A549 (cell line): ENCODE measurements around the gene CLTCL1. TPM values are rescaled to one million over a fixed set of nuclear protein-coding genes. Genes with fewer than 3 reads are reported as not detected.

Experiments
- ATAC-seq, 2 experiments: fragments of 200-7000 bp in 1 of 2; fragments of >200 bp in 1 of 2; cut with Nextera tagmentation in 1 of 2; cut with Tn5 transposase in 1 of 2; 3 replicates each; pipeline versions ENCODE4 v1.8.0 to v1.9.1; 2018 to 2020; ENCODE audit warnings: mild to moderate bottlenecking in 1 of 2, moderate library complexity in 1 of 2
- CTCF ChIA-PET: fragments of 300-600 bp; sonication (Branson Sonifier 250); formaldehyde crosslinking; extraction: SDS; loops from one replicate; lab custom pipeline; 2021; ENCODE audit warnings: antibody characterized with exemption, inconsistent platforms; lab: Yijun Ruan, JAX
- POLR2A ChIA-PET: fragments of 350-600 bp; formaldehyde crosslinking; extraction: SDS; loops from one replicate; lab custom pipeline; 2021; ENCODE audit warnings: antibody characterized with exemption, inconsistent platforms; lab: Yijun Ruan, JAX
- DNase-seq, 2 experiments: peaks; one replicate each; pipeline versions ENCODE4 v3.0.0 to v3.0.0-alpha.2; 2011 to 2016; ENCODE audit warnings: low read depth in 1 of 2, low spot score in 1 of 2
- FAIRE-seq: peaks from 2 replicates; lab custom pipeline; 2011; peaks lifted over from hg19 to GRCh38; lab: Jason Lieb, UNC
- H3K27ac ChIP-seq, 2 experiments: fragments of >200 bp; sonication (Bioruptor Twin); formaldehyde crosslinking; 3 replicates each; pipeline ENCODE4 v1.5.1; 2016 to 2017
- H3K4me1 ChIP-seq: fragments of >200 bp; sonication (Bioruptor Twin); formaldehyde crosslinking; 3 replicates; pipeline ENCODE4 v1.6.1; 2016
- H3K4me2 ChIP-seq: fragments of >200 bp; sonication (Bioruptor Twin); formaldehyde crosslinking; 3 replicates; pipeline ENCODE4 v1.6.1; 2016
- H3K4me3 ChIP-seq: fragments of >200 bp; sonication (Bioruptor Twin); formaldehyde crosslinking; 3 replicates; pipeline ENCODE4 v1.5.1; 2016
- H3K9me3 ChIP-seq: fragments of >200 bp; sonication (Bioruptor Twin); formaldehyde crosslinking; 3 replicates; pipeline ENCODE4 v1.6.1; 2016
- BHLHE40 ChIP-seq: IDR thresholded peaks from 2 replicates; pipeline ENCODE4 v1.6.1; 2012; ENCODE audit warnings: low read depth, low read length, inconsistent platforms
- CBX2 ChIP-seq: fragments of 200-600 bp; sonication (generic); IDR thresholded peaks from 2 replicates; pipeline ENCODE4 v1.6.1; 2016; ENCODE audit warnings: low read depth, mild to moderate bottlenecking, borderline replicate concordance
- CBX8 ChIP-seq: fragments of 200-600 bp; sonication (generic); IDR thresholded peaks from 2 replicates; pipeline ENCODE4 v1.6.1; 2016
- CHD2 ChIP-seq: fragments of 150-350 bp; IDR thresholded peaks from 2 replicates; pipeline ENCODE4 v1.6.1; 2014; ENCODE audit warnings: low read length; ENCODE audit not compliant: partially characterized antibody
- EHF ChIP-seq: fragments of 250-450 bp; sonication (Bioruptor Pico); IDR thresholded peaks from 2 replicates; pipeline ENCODE4 v1.5.0; 2020; ENCODE audit warnings: mild to moderate bottlenecking
- FOSB ChIP-seq: fragments of 250-450 bp; sonication (Bioruptor Pico); IDR thresholded peaks from 2 replicates; pipeline ENCODE4 v1.5.0; 2020; ENCODE audit warnings: mild to moderate bottlenecking, moderate library complexity
- FOXS1 ChIP-seq: fragments of 250-450 bp; sonication (Bioruptor Pico); IDR thresholded peaks from 2 replicates; pipeline ENCODE4 v1.5.0; 2020; ENCODE audit warnings: mild to moderate bottlenecking, moderate library complexity
- HEYL ChIP-seq: fragments of 250-450 bp; sonication (Bioruptor Pico); IDR thresholded peaks from 2 replicates; pipeline ENCODE4 v1.8.0; 2021; ENCODE audit warnings: mild to moderate bottlenecking, moderate library complexity
- HOXB13 ChIP-seq: fragments of 250-450 bp; sonication (Bioruptor Pico); IDR thresholded peaks from 2 replicates; pipeline ENCODE4 v1.5.0; 2020; ENCODE audit warnings: low read depth, mild to moderate bottlenecking, moderate library complexity
- HOXB5 ChIP-seq: fragments of 250-450 bp; sonication (Bioruptor Pico); IDR thresholded peaks from 2 replicates; pipeline ENCODE4 v1.5.0; 2020; ENCODE audit warnings: mild to moderate bottlenecking, moderate library complexity
- JUN ChIP-seq, 2 experiments: fragments of >200 bp; sonication (Bioruptor Twin); formaldehyde crosslinking; IDR thresholded peaks; 2 replicates in 1 of 2; 3 replicates in 1 of 2; pipeline ENCODE4 v1.6.1; 2016 to 2017
- MAFK ChIP-seq: fragments of 450-650 bp; IDR thresholded peaks from 2 replicates; pipeline ENCODE4 v1.6.1; 2014; ENCODE audit not compliant: partially characterized antibody
- MAZ ChIP-seq: fragments of 150-350 bp; IDR thresholded peaks from 2 replicates; pipeline ENCODE4 v1.6.1; 2014; ENCODE audit warnings: antibody characterized with exemption, low read depth, low read length, borderline replicate concordance
- MYC ChIP-seq: IDR thresholded peaks from 2 replicates; pipeline ENCODE4 v1.6.1; 2012; ENCODE audit warnings: mild to moderate bottlenecking, inconsistent platforms, low read length, improper control_type of control experiment, borderline replicate concordance
- NPAS2 ChIP-seq: fragments of 250-450 bp; sonication (Bioruptor Pico); IDR thresholded peaks from 2 replicates; pipeline ENCODE4 v1.8.0; 2022; ENCODE audit warnings: mild to moderate bottlenecking, moderate library complexity, borderline replicate concordance
- POLR2A ChIP-seq: IDR thresholded peaks from 2 replicates; pipeline ENCODE4 v1.6.1; 2012; ENCODE audit warnings: mild to moderate bottlenecking, low read length
- RAD21 ChIP-seq, 2 experiments: fragments of >200 bp in 1 of 2; sonication (Bioruptor Twin) in 1 of 2; formaldehyde crosslinking in 1 of 2; IDR thresholded peaks in 1 of 2; conservative IDR thresholded peaks in 1 of 2; 2 replicates in 1 of 2; 3 replicates in 1 of 2; pipeline ENCODE4 v1.6.1; 2012 to 2018; ENCODE audit warnings: inconsistent platforms in 1 of 2
- RARB ChIP-seq: fragments of 250-450 bp; sonication (Bioruptor Pico); IDR thresholded peaks from 2 replicates; pipeline ENCODE4 v1.8.0; 2021; ENCODE audit warnings: mild to moderate bottlenecking, moderate library complexity
- SREBF2 ChIP-seq: fragments of 450-650 bp; IDR thresholded peaks from 2 replicates; pipeline ENCODE4 v1.6.1; 2014; ENCODE audit warnings: mild to moderate bottlenecking, moderate library complexity
- TFCP2L1 ChIP-seq: fragments of 250-450 bp; sonication (Bioruptor Pico); IDR thresholded peaks from 2 replicates; pipeline ENCODE4 v1.5.0; 2021; ENCODE audit warnings: mild to moderate bottlenecking
- TP53 ChIP-seq: fragments of 250-450 bp; sonication (Bioruptor Pico); IDR thresholded peaks from 2 replicates; pipeline ENCODE4 v1.5.0; 2021; ENCODE audit warnings: mild to moderate bottlenecking, moderate library complexity
- ZFP36 ChIP-seq: fragments of 450-650 bp; IDR thresholded peaks from 2 replicates; pipeline ENCODE4 v1.6.1; 2014; ENCODE audit warnings: borderline replicate concordance; ENCODE audit not compliant: partially characterized antibody
- ZSCAN20 ChIP-seq: fragments of 250-450 bp; sonication (Bioruptor Pico); IDR thresholded peaks from 2 replicates; pipeline ENCODE4 v1.8.0; 2022; ENCODE audit warnings: mild to moderate bottlenecking, moderate library complexity
- WGBS: methylation state at CpG from one replicate; pipeline ENCODE4 v1.1.6; 2017; ENCODE audit errors: missing lambda C conversion rate; 5-methylcytosine and 5-hydroxymethylcytosine counted together
- polyA plus RNA-seq, 4 experiments: library from polyadenylated mRNA; depleted of rRNA in 3 of 4; stranded (reverse); fragments of >200 nt; fragmentation: RNase III in 1 of 4; extraction: RNeasy Plus Mini Kit Qiagen cat#74134 plus additional on column Dnase treatment in 1 of 4; gene quantifications; 2 replicates in 3 of 4; 3 replicates in 1 of 4; pipeline ENCODE4 v1.2.3, GENCODE V29; 2011 to 2017
- TF ChIP-seq, protein P1 (sequence below): fragments of 450-650 bp; IDR thresholded peaks from 2 replicates; pipeline ENCODE4 v1.6.1; 2014; ENCODE audit warnings: antibody characterized with exemption
- TF ChIP-seq, protein P2 (sequence below): fragments of 200-600 bp; sonication (generic); IDR thresholded peaks from 2 replicates; pipeline ENCODE4 v1.6.1; 2016; ENCODE audit warnings: antibody characterized with exemption, mild to moderate bottlenecking, moderate library complexity
- TF ChIP-seq, protein P3 (sequence below): IDR thresholded peaks from 2 replicates; pipeline ENCODE4 v1.6.1; 2012
- TF ChIP-seq, protein P4 (sequence below): fragments of >200 bp; sonication (Bioruptor Twin); formaldehyde crosslinking; IDR thresholded peaks from 3 replicates; pipeline ENCODE4 v1.5.1; 2016
- TF ChIP-seq, protein P5 (sequence below): fragments of 150-350 bp; IDR thresholded peaks from 2 replicates; pipeline ENCODE4 v1.6.1; 2014; ENCODE audit warnings: low read depth, mild to moderate bottlenecking, low read length

Gene CLTCL1
- polyA plus RNA-seq, 2 of the 4 experiments (the other 2 are of a cell fraction), result 8.6 to 10.6 TPM

DNA sequence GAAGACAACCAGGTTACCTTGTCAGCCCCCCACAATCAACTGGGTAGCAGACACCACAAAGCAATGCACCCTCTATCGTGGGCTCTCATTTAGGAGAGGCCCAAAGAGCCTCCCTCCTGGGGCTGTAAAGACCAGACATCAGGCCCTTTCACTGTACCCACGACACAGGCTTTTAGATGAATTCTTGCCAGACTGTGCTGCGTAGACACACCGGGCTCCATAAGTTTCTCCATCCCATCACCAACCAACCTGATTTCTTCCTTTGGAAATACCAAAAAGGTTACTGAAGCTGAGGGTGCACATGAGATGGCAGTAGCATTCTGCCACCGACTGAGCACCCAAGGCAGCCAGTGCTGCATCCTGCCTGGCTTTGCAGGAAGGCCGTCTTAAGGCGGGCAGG is 66.5 kb downstream of the CLTCL1 start:
- WGBS, result 100% methylated on average over 5 of the region's 7 CpGs
- no peak overlapping the region for H3K27ac ChIP-seq
- no peaks in the 10 kb centered on the region for H3K4me1 ChIP-seq
- ChIA-PET POLR2A (no interaction called here), CTCF (no interaction called here)
- H3K4me3 ChIP-seq, result no peak overlapping the region
- no peak overlapping the region for H3K4me2 ChIP-seq
- no peak for DNase-seq
- TF ChIP-seq BHLHE40, result no peak
- TF ChIP-seq HOXB13 (CRISPR knock-in tag), result no peak
- TF ChIP-seq ZSCAN20 (CRISPR knock-in tag), result no peak
- TF ChIP-seq, protein P1, sequence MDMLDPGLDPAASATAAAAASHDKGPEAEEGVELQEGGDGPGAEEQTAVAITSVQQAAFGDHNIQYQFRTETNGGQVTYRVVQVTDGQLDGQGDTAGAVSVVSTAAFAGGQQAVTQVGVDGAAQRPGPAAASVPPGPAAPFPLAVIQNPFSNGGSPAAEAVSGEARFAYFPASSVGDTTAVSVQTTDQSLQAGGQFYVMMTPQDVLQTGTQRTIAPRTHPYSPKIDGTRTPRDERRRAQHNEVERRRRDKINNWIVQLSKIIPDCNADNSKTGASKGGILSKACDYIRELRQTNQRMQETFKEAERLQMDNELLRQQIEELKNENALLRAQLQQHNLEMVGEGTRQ, result no peak
- TF ChIP-seq, protein P2, sequence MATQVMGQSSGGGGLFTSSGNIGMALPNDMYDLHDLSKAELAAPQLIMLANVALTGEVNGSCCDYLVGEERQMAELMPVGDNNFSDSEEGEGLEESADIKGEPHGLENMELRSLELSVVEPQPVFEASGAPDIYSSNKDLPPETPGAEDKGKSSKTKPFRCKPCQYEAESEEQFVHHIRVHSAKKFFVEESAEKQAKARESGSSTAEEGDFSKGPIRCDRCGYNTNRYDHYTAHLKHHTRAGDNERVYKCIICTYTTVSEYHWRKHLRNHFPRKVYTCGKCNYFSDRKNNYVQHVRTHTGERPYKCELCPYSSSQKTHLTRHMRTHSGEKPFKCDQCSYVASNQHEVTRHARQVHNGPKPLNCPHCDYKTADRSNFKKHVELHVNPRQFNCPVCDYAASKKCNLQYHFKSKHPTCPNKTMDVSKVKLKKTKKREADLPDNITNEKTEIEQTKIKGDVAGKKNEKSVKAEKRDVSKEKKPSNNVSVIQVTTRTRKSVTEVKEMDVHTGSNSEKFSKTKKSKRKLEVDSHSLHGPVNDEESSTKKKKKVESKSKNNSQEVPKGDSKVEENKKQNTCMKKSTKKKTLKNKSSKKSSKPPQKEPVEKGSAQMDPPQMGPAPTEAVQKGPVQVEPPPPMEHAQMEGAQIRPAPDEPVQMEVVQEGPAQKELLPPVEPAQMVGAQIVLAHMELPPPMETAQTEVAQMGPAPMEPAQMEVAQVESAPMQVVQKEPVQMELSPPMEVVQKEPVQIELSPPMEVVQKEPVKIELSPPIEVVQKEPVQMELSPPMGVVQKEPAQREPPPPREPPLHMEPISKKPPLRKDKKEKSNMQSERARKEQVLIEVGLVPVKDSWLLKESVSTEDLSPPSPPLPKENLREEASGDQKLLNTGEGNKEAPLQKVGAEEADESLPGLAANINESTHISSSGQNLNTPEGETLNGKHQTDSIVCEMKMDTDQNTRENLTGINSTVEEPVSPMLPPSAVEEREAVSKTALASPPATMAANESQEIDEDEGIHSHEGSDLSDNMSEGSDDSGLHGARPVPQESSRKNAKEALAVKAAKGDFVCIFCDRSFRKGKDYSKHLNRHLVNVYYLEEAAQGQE, result no peak
- TF ChIP-seq NPAS2 (CRISPR knock-in tag), result no peak
- TF ChIP-seq HOXB5 (CRISPR knock-in tag), result no peak
- no peak for TF ChIP-seq SREBF2
- TF ChIP-seq ZFP36, result no peak
- TF ChIP-seq TFCP2L1 (CRISPR knock-in tag), result no peak
- TF ChIP-seq FOXS1 (CRISPR knock-in tag), result no peak
- no peak for TF ChIP-seq CHD2
- TF ChIP-seq MAFK, result no peak
- TF ChIP-seq RARB, result no peak
- no peak for TF ChIP-seq MAZ
- no peak for TF ChIP-seq CBX8
- no peak for TF ChIP-seq TP53 (CRISPR knock-in tag)
- no peaks in the 10 kb centered on the region for H3K9me3 ChIP-seq
- no peak for ATAC-seq
- no peak for FAIRE-seq

DNA sequence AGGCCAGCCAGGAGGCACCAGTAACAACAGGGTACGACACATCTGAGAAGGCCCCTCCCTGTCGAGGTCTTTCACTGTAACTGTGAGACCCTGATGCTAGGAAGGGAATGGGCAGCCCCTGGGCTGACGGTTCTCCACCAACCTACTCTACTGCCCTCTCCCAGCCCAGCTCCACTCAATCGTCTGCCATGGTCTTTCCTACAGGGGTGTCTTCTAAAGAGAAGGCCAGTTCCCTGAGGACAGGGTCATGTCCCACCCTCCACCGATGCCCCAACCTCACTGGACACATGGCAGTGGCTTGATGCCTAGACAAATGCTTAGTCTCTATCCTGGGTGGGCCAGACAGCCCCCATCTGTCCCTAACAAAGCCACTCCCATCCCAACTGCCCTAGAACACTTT is 67.0 kb downstream of the CLTCL1 start:
- H3K27ac ChIP-seq, result no peak overlapping the region
- no peaks in the 10 kb centered on the region for H3K9me3 ChIP-seq
- WGBS, result 63% methylated on average over 5 of the region's 5 CpGs
- no peak overlapping the region for H3K4me2 ChIP-seq
- H3K4me1 ChIP-seq, result no peaks in the 10 kb centered on the region
- CTCF ChIA-PET, result no interaction called here
- POLR2A ChIA-PET, result no interaction called here
- ATAC-seq (no peak), DNase-seq (no peak), FAIRE-seq (no peak)
- TF ChIP-seq, protein P3, sequence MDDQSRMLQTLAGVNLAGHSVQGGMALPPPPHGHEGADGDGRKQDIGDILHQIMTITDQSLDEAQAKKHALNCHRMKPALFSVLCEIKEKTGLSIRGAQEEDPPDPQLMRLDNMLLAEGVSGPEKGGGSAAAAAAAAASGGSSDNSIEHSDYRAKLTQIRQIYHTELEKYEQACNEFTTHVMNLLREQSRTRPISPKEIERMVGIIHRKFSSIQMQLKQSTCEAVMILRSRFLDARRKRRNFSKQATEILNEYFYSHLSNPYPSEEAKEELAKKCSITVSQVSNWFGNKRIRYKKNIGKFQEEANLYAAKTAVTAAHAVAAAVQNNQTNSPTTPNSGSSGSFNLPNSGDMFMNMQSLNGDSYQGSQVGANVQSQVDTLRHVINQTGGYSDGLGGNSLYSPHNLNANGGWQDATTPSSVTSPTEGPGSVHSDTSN, result no peak
- TF ChIP-seq CBX2 (no peak), FOSB (no peak), FOXS1 (CRISPR knock-in tag) (no peak), MYC (no peak), EHF (CRISPR knock-in tag) (no peak), JUN (IDR thresholded peaks at IDR 0.05) (no peak), HEYL (no peak), RAD21 (conservative IDR thresholded peaks at IDR 0.05 in 1 of 2, IDR thresholded peaks at IDR 0.05 in 1 of 2) (no peak), POLR2A (no peak)
- TF ChIP-seq, protein P4, sequence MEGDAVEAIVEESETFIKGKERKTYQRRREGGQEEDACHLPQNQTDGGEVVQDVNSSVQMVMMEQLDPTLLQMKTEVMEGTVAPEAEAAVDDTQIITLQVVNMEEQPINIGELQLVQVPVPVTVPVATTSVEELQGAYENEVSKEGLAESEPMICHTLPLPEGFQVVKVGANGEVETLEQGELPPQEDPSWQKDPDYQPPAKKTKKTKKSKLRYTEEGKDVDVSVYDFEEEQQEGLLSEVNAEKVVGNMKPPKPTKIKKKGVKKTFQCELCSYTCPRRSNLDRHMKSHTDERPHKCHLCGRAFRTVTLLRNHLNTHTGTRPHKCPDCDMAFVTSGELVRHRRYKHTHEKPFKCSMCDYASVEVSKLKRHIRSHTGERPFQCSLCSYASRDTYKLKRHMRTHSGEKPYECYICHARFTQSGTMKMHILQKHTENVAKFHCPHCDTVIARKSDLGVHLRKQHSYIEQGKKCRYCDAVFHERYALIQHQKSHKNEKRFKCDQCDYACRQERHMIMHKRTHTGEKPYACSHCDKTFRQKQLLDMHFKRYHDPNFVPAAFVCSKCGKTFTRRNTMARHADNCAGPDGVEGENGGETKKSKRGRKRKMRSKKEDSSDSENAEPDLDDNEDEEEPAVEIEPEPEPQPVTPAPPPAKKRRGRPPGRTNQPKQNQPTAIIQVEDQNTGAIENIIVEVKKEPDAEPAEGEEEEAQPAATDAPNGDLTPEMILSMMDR, result no peak
- TF ChIP-seq, protein P5, sequence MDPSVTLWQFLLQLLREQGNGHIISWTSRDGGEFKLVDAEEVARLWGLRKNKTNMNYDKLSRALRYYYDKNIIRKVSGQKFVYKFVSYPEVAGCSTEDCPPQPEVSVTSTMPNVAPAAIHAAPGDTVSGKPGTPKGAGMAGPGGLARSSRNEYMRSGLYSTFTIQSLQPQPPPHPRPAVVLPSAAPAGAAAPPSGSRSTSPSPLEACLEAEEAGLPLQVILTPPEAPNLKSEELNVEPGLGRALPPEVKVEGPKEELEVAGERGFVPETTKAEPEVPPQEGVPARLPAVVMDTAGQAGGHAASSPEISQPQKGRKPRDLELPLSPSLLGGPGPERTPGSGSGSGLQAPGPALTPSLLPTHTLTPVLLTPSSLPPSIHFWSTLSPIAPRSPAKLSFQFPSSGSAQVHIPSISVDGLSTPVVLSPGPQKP, result no peak
- no peak overlapping the region for H3K4me3 ChIP-seq
